Pancreas (tissue), 10 donors: ENCODE data around the gene KIAA0040. TPM values are rescaled to one million over a fixed set of nuclear protein-coding genes. Genes with fewer than 3 reads are reported as not detected.

Experiments used
- ATAC-seq, 4 donors: fragments of 200-7000 bp; cut with Tn5 transposase; one replicate each; pipeline versions ENCODE4 v1.8.0 to v1.9.1; 2020; ENCODE audit warnings: mild to moderate bottlenecking in 4 of 4, moderate library complexity in 4 of 4
- DNase-seq, 6 donors: peaks; one replicate each; pipeline ENCODE4 v3.0.0-alpha.2; 2020
- FAIRE-seq: peaks from 2 replicates; lab custom pipeline; 2012; peaks lifted over from hg19 to GRCh38; lab: Jason Lieb, UNC
- H3K27ac ChIP-seq, 4 donors: fragments of 200-600 bp; sonication (generic); 1 replicate in 3 of 4; 2 replicates in 1 of 4; pipeline versions ENCODE4 v1.5.0 to v1.8.0; 2020
- H3K27me3 ChIP-seq, 4 donors: fragments of 200-600 bp; one replicate each; pipeline ENCODE4 v1.8.0; 2021
- H3K36me3 ChIP-seq, 3 donors: fragments of 200-600 bp; sonication (generic) in 1 of 3; one replicate each; pipeline versions ENCODE4 v1.5.0 to v1.8.0; 2020 to 2021
- H3K4me1 ChIP-seq, 3 donors: fragments of 200-600 bp; one replicate each; pipeline ENCODE4 v1.8.0; 2021
- H3K4me3 ChIP-seq, 4 donors: fragments of 200-600 bp; sonication (generic) in 2 of 4; one replicate each; pipeline versions ENCODE4 v1.5.0 to v1.8.0; 2020 to 2021
- H3K9me3 ChIP-seq, 4 donors: fragments of 200-600 bp; one replicate each; pipeline ENCODE4 v1.8.0; 2021
- whole genome bisulfite sequencing, 2 donors: extraction: QIAGEN DNeasy Blood & Tissue Kit; methylation state at CpG; one replicate each; pipeline ENCODE4 v1.1.7; 2013; 5-methylcytosine and 5-hydroxymethylcytosine counted together
- intact Hi-C, 3 donors: fragments of 100-400 bp; cut with DNase I; formaldehyde crosslinking; loops; one replicate each; pipeline versions ENCODE4 v1.11.1 to v1.14.2; 2022
- polyA plus RNA-seq, 2 donors: library from polyadenylated mRNA; stranded (reverse); fragments of 200-250 nt; gene quantifications; one replicate each; pipeline ENCODE4 v1.2.3, GENCODE V29; 2013
- total RNA-seq, 6 donors: library from RNA; stranded (reverse); fragmentation: NEBNext Ultra II Directional in 4 of 6; extraction: Animal tissue kit (Norgen Biotek cat#: 25700) in 4 of 6; gene quantifications; one replicate each; pipeline versions ENCODE4 v1.2.1 to v1.2.4, GENCODE V29; 2021 to 2023
- TF ChIP-seq, protein P1 (sequence below), 4 donors: fragments of 200-600 bp; sonication (generic) in 3 of 4; IDR thresholded peaks; one replicate each; pipeline versions ENCODE4 v1.5.0 to v1.8.0; 2021; ENCODE audit warnings: antibody characterized with exemption in 4 of 4
- donor health status: healthy with polysubstance abuse.
- donor health status: DM: no; HTN: no; CAD: no; lungs with moderate emphysema.
- donor health status: DM: no; HTN: no; CAD: no.
- donor health status: control.
- donor health status: control.
- donor health status: Bipolar disorder and iron deficiency.
- donor health status: DM: yes; HTN: yes; CAD: no.
- donor health status: DM: no; HTN: no; CAD: no.
- donor health status: DM: no; HTN: no; CAD: no.
- donor health status: DM: yes; HTN: yes; CAD: no.

The KIAA0040 gene
- total RNA-seq: 10 to 100 TPM; 15.5 to 34.2 (median 20.7) TPM
- polyA plus RNA-seq: 10 to 100 TPM in 1 of 2 donors, 1 to 10 TPM in 1; 8.4 to 11.6 TPM

DNA sequence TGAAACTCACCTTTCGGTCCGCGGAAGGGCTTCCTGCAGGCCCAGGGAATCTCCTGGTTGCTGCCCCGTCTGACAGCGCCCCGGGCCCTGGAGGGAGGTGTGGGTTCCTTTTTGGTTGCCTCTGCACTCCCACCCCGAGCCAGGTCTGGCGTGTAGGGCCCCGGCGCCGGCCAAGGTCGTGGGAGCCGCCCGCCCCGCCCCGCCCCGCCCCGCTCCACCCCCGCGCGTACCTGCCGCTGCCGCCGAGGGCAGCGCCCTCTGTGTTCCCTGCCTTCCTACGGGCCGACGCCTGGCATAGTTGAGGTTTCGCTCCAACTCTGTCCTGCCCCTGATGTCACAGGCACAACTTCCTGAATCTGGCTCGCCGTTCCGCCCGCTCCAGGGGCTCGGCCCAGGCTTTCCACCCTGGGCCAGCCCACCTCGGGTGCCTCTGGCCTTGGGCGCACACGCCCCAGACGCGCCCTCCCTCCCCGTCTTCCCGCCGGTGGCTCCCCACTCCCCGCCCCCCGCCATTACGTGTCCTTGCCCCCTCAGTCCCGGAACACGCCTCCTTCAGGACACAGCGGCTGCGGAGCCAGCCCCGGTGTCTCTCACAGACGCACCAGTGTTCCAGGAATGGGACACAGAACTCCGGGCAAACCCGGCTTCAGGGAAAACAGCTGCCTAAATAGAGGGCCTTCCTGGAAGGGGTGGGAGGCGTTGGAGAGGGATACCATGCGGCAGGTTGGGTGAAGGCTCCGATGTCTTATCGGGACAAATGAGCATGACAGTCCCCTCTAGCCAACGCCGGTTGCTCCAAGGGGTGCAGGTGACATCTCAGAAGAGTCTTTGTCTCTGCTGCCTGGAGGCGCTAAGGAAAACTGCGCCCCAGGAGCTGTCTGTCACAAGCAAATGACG, at the start of gene KIAA0040:
Gene KIAA0040 (minus strand): TSS at position 147 of the 897 bp plus-strand sequence. CDS start 31,763 bp downstream, outside the sequence.
- Histone ChIP-seq H3K9me3 (no peaks in the 10 kb centered on the region), H3K4me3 (peak within 1 kb of the TSS; percentile 26 to 82 (median 70)), H3K4me1 (peaks cover 20 to 42% (median 26%) of the 10 kb centered on the region in 3 donors), H3K36me3 (no peaks in the 10 kb centered on the region), H3K27ac (peak within 1 kb of the TSS; percentile 88 to 97 (median 92)), H3K27me3 (no peaks in the 10 kb centered on the region)
- no peak for FAIRE-seq
- TF ChIP-seq, protein P1, sequence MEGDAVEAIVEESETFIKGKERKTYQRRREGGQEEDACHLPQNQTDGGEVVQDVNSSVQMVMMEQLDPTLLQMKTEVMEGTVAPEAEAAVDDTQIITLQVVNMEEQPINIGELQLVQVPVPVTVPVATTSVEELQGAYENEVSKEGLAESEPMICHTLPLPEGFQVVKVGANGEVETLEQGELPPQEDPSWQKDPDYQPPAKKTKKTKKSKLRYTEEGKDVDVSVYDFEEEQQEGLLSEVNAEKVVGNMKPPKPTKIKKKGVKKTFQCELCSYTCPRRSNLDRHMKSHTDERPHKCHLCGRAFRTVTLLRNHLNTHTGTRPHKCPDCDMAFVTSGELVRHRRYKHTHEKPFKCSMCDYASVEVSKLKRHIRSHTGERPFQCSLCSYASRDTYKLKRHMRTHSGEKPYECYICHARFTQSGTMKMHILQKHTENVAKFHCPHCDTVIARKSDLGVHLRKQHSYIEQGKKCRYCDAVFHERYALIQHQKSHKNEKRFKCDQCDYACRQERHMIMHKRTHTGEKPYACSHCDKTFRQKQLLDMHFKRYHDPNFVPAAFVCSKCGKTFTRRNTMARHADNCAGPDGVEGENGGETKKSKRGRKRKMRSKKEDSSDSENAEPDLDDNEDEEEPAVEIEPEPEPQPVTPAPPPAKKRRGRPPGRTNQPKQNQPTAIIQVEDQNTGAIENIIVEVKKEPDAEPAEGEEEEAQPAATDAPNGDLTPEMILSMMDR (IDR thresholded peaks at IDR 0.05): peak in 1 of 4 donors; percentile 8
- DNase-seq: peak; percentile 86 to 92 (median 88)
- 2 to 3% methylated on average over 52 to 62 of the region's 62 CpGs for WGBS, 2 donors
- peak; percentile 86 to 94 (median 92) for ATAC-seq
- intact Hi-C loops: no loop called here

DNA sequence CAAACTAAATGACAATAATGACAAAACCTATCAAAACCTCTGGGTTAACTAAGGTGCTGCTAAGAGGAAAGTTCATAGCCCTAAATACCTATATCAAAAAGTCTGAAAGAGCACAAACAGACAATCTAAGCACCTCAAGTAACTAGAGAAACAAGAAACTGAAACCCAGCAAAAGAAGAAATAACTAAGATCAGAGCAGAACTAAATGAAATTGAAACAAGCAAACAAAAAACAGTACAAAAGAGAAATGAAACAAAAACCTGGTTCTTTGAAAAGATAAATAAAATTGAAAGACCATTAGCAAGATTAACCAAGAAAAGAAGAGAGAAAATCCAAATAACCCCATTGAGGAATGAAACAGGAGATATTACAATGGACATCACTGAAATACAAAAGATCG, 44.8 kb upstream of the KIAA0040 start:
- no peak for DNase-seq
- TF ChIP-seq, protein P1 (IDR thresholded peaks at IDR 0.05): no peak
- Histone ChIP-seq H3K4me1 (no peaks in the 10 kb centered on the region), H3K36me3 (no peaks in the 10 kb centered on the region), H3K27me3 (no peaks in the 10 kb centered on the region), H3K9me3 (no peaks in the 10 kb centered on the region), H3K4me3 (no peak overlapping the region), H3K27ac (no peak overlapping the region)
- ATAC-seq: no peak
- intact Hi-C loops: no loop called here
- FAIRE-seq: no peak
- 69 to 72% methylated on average over 1 of the region's 1 CpG for WGBS, 2 donors

DNA sequence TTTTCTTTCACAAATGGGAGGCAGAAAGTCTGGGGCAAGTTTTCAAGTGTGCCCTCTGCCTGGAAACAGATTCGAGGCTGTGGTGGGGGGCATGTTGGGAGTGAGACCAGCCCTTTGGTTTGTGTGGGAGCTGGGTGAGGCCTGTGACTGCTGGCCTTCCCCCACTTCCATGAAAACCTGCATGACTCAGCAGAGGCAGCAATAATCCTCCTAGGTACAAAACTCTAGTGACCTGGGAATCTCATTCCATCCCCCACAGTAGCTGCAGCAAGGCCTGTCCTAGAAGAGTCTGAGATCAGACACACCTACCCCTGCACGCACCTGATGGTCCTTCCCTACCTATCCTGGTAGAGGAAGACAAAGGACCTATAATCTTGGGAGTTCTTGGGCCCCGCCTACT, 42.1 kb upstream of the KIAA0040 start:
- no peak for ATAC-seq
- WGBS, 2 donors: 80% methylated on average over 3 of the region's 3 CpGs

DNA sequence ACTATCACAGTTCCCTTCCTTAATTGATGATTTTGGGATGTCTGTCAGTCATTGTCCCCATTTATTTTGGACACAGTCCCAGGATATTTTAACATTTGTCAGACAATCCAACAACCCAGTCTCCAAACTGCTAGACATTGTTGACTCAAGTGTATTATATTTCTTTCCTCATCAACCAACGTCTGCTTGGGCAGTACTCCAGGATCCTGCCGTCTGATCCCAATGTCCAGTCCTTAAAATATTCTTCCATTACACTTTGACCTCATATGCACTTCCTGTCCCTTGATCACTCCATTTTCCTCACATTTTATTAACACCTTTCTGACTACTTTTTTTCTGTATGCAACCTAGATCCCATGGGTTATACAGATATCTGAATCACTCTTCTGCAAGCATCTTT, 39.8 kb upstream of the KIAA0040 start:
- no peaks in the 10 kb centered on the region for H3K27me3 ChIP-seq
- intact Hi-C loops: no loop called here
- TF ChIP-seq, protein P1 (IDR thresholded peaks at IDR 0.05): no peak
- H3K4me1 ChIP-seq: no peaks in the 10 kb centered on the region
- ATAC-seq (no peak), DNase-seq (no peak), FAIRE-seq (no peak)
- no peak overlapping the region for H3K4me3 ChIP-seq
- no peaks in the 10 kb centered on the region for H3K36me3 ChIP-seq
- no peak overlapping the region for H3K27ac ChIP-seq
- H3K9me3 ChIP-seq: no peaks in the 10 kb centered on the region
- WGBS, 2 donors: 13 to 20% methylated on average over 2 of the region's 2 CpGs

More for the DNA sequence above, 42.1 kb upstream of the KIAA0040 start:
- Histone ChIP-seq H3K27me3 (no peaks in the 10 kb centered on the region), H3K36me3 (no peaks in the 10 kb centered on the region), H3K4me3 (no peak overlapping the region), H3K4me1 (no peaks in the 10 kb centered on the region), H3K9me3 (no peaks in the 10 kb centered on the region), H3K27ac (no peak overlapping the region)
- no peak for FAIRE-seq
- no peak for DNase-seq
- TF ChIP-seq, protein P1 (IDR thresholded peaks at IDR 0.05): no peak
- intact Hi-C loops: no loop called here

DNA sequence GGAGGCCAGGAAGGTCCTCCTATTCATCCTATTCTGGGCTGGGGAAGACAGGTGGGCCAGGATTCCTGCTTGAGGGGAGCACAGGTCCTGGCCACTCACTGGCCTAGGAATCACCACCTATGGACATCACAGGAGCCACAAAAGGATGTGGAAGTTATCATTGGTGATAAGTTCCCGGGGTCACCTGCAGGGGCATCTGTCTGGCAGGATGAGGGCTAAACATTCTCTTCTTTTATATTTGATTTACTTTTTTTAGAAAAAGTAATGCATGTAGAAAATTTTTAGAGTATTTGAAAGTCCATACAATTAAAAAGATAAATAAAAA, 33.2 kb upstream of the KIAA0040 start:
- no peaks in the 10 kb centered on the region for H3K36me3 ChIP-seq
- TF ChIP-seq, protein P1 (IDR thresholded peaks at IDR 0.05): no peak
- no peaks in the 10 kb centered on the region for H3K27me3 ChIP-seq
- FAIRE-seq (no peak), DNase-seq (no peak), ATAC-seq (no peak)
- no peak overlapping the region for H3K27ac ChIP-seq
- no peaks in the 10 kb centered on the region for H3K9me3 ChIP-seq
- 0% methylated on average over 1 of the region's 1 CpG for WGBS, 2 donors
- intact Hi-C loops: no loop called here
- H3K4me1 ChIP-seq: no peaks in the 10 kb centered on the region
- no peak overlapping the region for H3K4me3 ChIP-seq
